ENCODE data around the gene OVOL3.

OVOL3 gene

GRCh38 chr19:36106441-36106840, 4.5 kb upstream of the OVOL3 start:
- no peak for TF ChIP-seq CTCF (IDR thresholded peaks at IDR 0.05; ENCODE audit: low read depth, low read length, missing control alignments)
- no peak overlapping the region for H3K4me3 ChIP-seq (ENCODE audit: low read depth, low read length)
- no peak for DNase-seq (ENCODE audit: low read depth)
- in situ Hi-C loops (cut with HindIII; ENCODE audit: low sequenced_read_pairs), result no loop called here

GRCh38 chr19:36106991-36107390, 4.0 kb upstream of the OVOL3 start:
- no peak for TF ChIP-seq CTCF (IDR thresholded peaks at IDR 0.05; ENCODE audit: low read depth, low read length, missing control alignments)
- DNase-seq (ENCODE audit: low read depth), result no peak
- in situ Hi-C loops (cut with HindIII; ENCODE audit: low sequenced_read_pairs), result no loop called here
- no peak overlapping the region for H3K4me3 ChIP-seq (ENCODE audit: low read depth, low read length)

GRCh38 chr19:36108684-36109083, 2.3 kb upstream of the OVOL3 start:
- DNase-seq (ENCODE audit: low read depth), result no peak
- H3K4me3 ChIP-seq (ENCODE audit: low read depth, low read length), result no peak overlapping the region
- TF ChIP-seq CTCF (IDR thresholded peaks at IDR 0.05; ENCODE audit: low read depth, low read length, missing control alignments), result no peak
- in situ Hi-C loops (cut with HindIII; ENCODE audit: low sequenced_read_pairs), result no loop called here

- DNase-seq (ENCODE audit: low read depth), result no peak
- TF ChIP-seq CTCF (IDR thresholded peaks at IDR 0.05; ENCODE audit: low read depth, low read length, missing control alignments), result no peak
- in situ Hi-C loops (cut with HindIII; ENCODE audit: low sequenced_read_pairs), result no loop called here
- no peak overlapping the region for H3K4me3 ChIP-seq (ENCODE audit: low read depth, low read length)
Measured at GRCh38 chr19:36111200-36111539, 227 bp downstream of the OVOL3 start.

- no peak for TF ChIP-seq CTCF (IDR thresholded peaks at IDR 0.05; ENCODE audit: low read depth, low read length, missing control alignments)
- no peak overlapping the region for H3K4me3 ChIP-seq (ENCODE audit: low read depth, low read length)
- DNase-seq (ENCODE audit: low read depth), result no peak
- in situ Hi-C loops (cut with HindIII; ENCODE audit: low sequenced_read_pairs), result no loop called here
Measured at GRCh38 chr19:36112678-36113077, 1.7 kb downstream of the OVOL3 start.

- peak overlapping the region; percentile 96 for H3K4me3 ChIP-seq (ENCODE audit: low read depth, low read length)
- in situ Hi-C loops (cut with HindIII; ENCODE audit: low sequenced_read_pairs), result no loop called here
- TF ChIP-seq CTCF (IDR thresholded peaks at IDR 0.05; ENCODE audit: low read depth, low read length, missing control alignments), result no peak
- no peak for DNase-seq (ENCODE audit: low read depth)
Measured at GRCh38 chr19:36113425-36113824, 2.5 kb downstream of the OVOL3 start.
